T47D (cell line): ENCODE results near the gene CDH16.

Experiments used
- DNase-seq, 2 experiments: peaks; one replicate each; pipeline versions ENCODE4 v3.0.0 to v3.0.0-alpha.2; 2011 to 2012; ENCODE audit warnings: low read depth in 1 of 2, low spot score in 1 of 2
- JUND ChIP-seq: IDR thresholded peaks from 2 replicates; pipeline ENCODE4 v1.6.1; 2012; ENCODE audit warnings: low read depth
- in situ Hi-C: cut with HindIII; loops from 2 replicates; pipeline ENCODE4 v1.10.0; 2016; ENCODE audit warnings: low sequenced_read_pairs, low pct_unique_long_range_greater_than_20kb

Gene CDH16

GRCh38 chr16:66920924-66921680 lies 2.4 kb upstream of the CDH16 start:
- in situ Hi-C loops: no loop called here
- no peak for TF ChIP-seq JUND
- DNase-seq: no peak

- in situ Hi-C loops: no loop called here
- DNase-seq: no peak
- TF ChIP-seq JUND: no peak
These were observed 1.6 kb upstream of the CDH16 start for GRCh38 chr16:66920299-66920590.

DNA sequence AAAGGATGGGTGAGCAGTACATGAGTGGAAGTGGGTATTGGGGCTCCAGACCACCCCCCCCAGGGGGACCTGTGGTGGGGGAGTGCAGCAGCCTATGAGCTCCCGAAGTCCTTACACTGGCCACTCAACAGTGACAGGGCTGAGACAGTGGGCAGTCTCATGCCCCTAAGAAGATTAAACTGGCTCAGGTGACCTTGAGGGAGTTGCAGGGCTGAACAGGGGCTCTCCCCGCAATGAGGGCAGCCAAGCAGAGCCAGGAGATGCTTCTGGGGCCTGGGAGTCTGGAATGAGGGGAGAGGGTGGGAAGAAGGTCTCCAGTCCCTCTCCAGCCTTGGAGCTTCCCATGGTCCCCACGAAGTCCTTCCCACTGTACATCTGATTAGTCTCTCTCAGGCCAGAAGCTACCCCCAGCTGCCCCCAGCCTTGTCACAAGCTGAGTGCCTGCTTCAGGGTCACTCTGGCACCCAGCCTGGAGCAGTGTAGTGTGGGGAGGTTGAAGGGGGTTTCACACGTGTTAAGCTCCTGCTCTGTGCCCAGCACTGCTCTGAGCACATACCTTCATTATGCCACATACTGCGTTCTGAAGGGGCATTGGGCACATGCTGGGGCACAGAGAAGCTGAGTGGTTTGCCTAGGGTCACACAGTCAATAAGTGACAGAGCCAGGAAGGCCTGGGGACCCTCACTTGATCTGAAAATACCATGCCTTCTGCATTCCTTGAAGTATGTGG lies 1.0 kb upstream of the CDH16 start:
- no peak for TF ChIP-seq JUND
- in situ Hi-C loops: no loop called here
- no peak for DNase-seq

DNA sequence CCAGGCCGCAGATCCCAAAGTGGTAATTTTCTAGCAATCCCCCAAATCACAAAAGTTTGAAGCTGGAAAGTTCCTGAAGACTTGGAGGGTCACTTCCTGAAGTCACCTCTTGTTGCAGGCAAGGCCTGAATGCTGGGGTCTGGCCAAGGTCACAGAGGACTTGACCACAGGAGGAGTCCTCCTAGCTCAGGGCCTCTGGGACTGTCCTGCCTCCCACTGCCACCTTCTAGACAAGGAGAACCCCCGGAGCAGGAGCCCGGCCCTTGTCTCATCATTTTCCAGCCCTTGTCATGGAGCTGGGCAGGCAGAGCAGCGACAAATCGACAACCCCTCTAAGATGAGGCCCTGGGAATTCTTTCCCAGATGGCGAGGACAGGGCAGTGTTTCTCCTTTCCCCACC lies 330 bp downstream of the CDH16 start:
- DNase-seq: no peak
- in situ Hi-C loops: no loop called here
- TF ChIP-seq JUND: no peak

GRCh38 chr16:66917741-66918140 lies 944 bp downstream of the CDH16 start:
- in situ Hi-C loops: no loop called here
- TF ChIP-seq JUND: no peak
- DNase-seq: no peak

DNA sequence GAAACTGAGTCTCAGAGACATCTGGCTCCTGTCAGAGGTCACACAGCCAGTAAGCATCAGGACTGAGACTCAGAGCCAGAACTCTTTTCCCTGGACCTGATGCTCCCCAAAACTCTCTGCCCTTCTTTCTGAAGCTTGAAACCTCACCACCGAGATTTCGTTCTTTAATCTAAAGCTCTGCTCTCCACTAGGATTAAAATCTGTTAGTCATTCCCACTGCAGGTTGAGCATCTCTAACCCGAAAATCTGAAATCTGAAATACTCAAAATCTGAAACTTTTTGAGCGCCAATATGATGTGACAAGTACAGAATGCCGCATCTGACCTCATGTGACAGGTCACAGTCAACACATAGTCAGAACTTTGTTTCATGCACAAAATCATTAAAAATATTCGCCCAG lies 2.2 kb downstream of the CDH16 start:
- in situ Hi-C loops: no loop called here
- TF ChIP-seq JUND: no peak
- no peak for DNase-seq

DNA sequence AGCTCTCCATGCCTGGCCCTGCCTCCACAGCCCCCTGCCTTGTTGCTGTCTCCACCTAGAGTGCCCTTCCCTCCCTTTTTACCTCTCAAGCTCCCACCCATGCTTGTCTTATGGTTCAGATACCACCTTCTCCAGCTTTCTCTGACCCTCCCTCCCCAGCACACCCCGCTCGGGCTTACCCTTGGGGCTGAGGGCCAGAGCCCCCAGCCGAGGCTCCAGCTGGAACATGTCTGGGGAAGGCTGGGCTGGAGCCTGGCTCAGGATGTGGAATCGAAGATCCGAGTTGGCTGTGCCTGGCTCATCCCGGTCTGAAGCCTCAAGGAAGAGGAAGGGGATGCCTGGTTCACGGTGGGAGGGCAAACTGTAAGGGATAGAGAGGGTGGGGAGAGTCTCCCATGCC lies 3.6 kb downstream of the CDH16 start:
- in situ Hi-C loops: no loop called here
- no peak for TF ChIP-seq JUND
- DNase-seq: no peak

GRCh38 chr16:66914541-66914940 lies 4.1 kb downstream of the CDH16 start:
- TF ChIP-seq JUND: no peak
- in situ Hi-C loops: no loop called here
- DNase-seq: no peak

- in situ Hi-C loops: no loop called here
- TF ChIP-seq JUND: no peak
- no peak for DNase-seq
These were observed 5.0 kb downstream of the CDH16 start for GRCh38 chr16:66913711-66914110.

GRCh38 chr16:66913081-66913480 lies 5.6 kb downstream of the CDH16 start:
- no peak for DNase-seq
- in situ Hi-C loops: no loop called here

GRCh38 chr16:66911801-66912200 lies 6.9 kb downstream of the CDH16 start:
- no peak for DNase-seq
- in situ Hi-C loops: no loop called here

More at GRCh38 chr16:66913081-66913480, 5.6 kb downstream of the CDH16 start:
- TF ChIP-seq JUND: no peak

GRCh38 chr16:66911112-66911511 lies 7.6 kb downstream of the CDH16 start:
- in situ Hi-C loops: no loop called here
- DNase-seq: no peak
- TF ChIP-seq JUND: no peak

More at GRCh38 chr16:66911801-66912200, 6.9 kb downstream of the CDH16 start:
- no peak for TF ChIP-seq JUND

- TF ChIP-seq JUND: no peak
- DNase-seq: no peak
- in situ Hi-C loops: no loop called here
These were observed 8.3 kb downstream of the CDH16 start for GRCh38 chr16:66910175-66910940.
